Heart right ventricle (tissue), 16 donors: Measurements from ENCODE around the gene PSG6. TPM values are rescaled to one million over a fixed set of nuclear protein-coding genes. Genes with fewer than 3 reads are reported as not detected.
"Not testable (repeated sequence)": the region's sequence is repeated elsewhere in the genome, so short reads cannot be mapped to it uniquely, and the experiment has no call there.

Experiments used
- ATAC-seq, 8 donors: fragments of 200-7000 bp; cut with Tn5 transposase; one replicate each; pipeline ENCODE4 v1.9.1; 2020; ENCODE audit warnings: mild to moderate bottlenecking in 8 of 8, moderate library complexity in 8 of 8, moderate number of reproducible peaks in 1 of 8
- DNase-seq, 2 donors: peaks; one replicate each; pipeline ENCODE4 v3.0.0-alpha.2; 2020
- H3K27ac ChIP-seq, 10 donors: fragments of 200-600 bp; sonication (generic) in 2 of 10; one replicate each; pipeline versions ENCODE4 v1.5.0 to v1.8.0; 2020 to 2022; ENCODE audit warnings: mild to moderate bottlenecking in 3 of 10
- H3K27me3 ChIP-seq, 7 donors: fragments of 200-600 bp; one replicate each; pipeline ENCODE4 v1.8.0; 2021 to 2022; ENCODE audit warnings: mild to moderate bottlenecking in 2 of 7
- H3K36me3 ChIP-seq, 9 donors: fragments of 200-600 bp; sonication (generic) in 1 of 9; one replicate each; pipeline versions ENCODE4 v1.5.0 to v1.8.0; 2020 to 2022; ENCODE audit warnings: mild to moderate bottlenecking in 2 of 9
- H3K4me1 ChIP-seq, 9 donors: fragments of 200-600 bp; sonication (generic) in 1 of 9; one replicate each; pipeline versions ENCODE4 v1.5.0 to v1.8.0; 2020 to 2022; ENCODE audit warnings: mild to moderate bottlenecking in 4 of 9
- H3K4me3 ChIP-seq, 10 donors: fragments of 200-600 bp; sonication (generic) in 2 of 10; one replicate each; pipeline versions ENCODE4 v1.5.0 to v1.8.0; 2020 to 2022; ENCODE audit warnings: mild to moderate bottlenecking in 7 of 10, moderate library complexity in 2 of 10
- H3K9me3 ChIP-seq, 11 donors: fragments of 200-600 bp in 10 of 11; sonication (generic) in 2 of 11; one replicate each; pipeline versions ENCODE4 v1.5.0 to v1.8.0; 2013 to 2022; ENCODE audit warnings: mild to moderate bottlenecking in 2 of 11, control low read depth in 1 of 11, moderate library complexity in 1 of 11
- CTCF ChIP-seq, 9 donors: fragments of 200-600 bp; sonication (generic) in 2 of 9; IDR thresholded peaks; one replicate each; pipeline versions ENCODE4 v1.5.0 to v1.8.0; 2021 to 2022; ENCODE audit warnings: antibody characterized with exemption in 9 of 9, mild to moderate bottlenecking in 5 of 9, moderate library complexity in 1 of 9
- WGBS, 2 donors: extraction: QIAGEN DNeasy Blood & Tissue Kit; methylation state at CpG; one replicate each; pipeline ENCODE4 v1.1.7; 2013; ENCODE audit warnings: inconsistent platforms in 1 of 2; 5-methylcytosine and 5-hydroxymethylcytosine counted together
- intact Hi-C, 10 donors: fragments of 100-400 bp; cut with DNase I; formaldehyde crosslinking; loops; one replicate each; pipeline versions ENCODE4 v1.11.1 to v1.14.2; 2022
- long read RNA-seq, 3 donors: library from polyadenylated mRNA; unstranded; transcript quantifications; one replicate each; pipeline ENCODE4 v2.0.0, GENCODE V29; 2020 to 2021
- polyA plus RNA-seq, 2 donors: library from polyadenylated mRNA; stranded (reverse); fragments of 200-250 nt; gene quantifications; one replicate each; pipeline ENCODE4 v1.2.3, GENCODE V29; 2013
- total RNA-seq, 10 donors: library from RNA; stranded (reverse); fragmentation: NEBNext Ultra II Directional in 3 of 10; extraction: Animal tissue kit (Norgen Biotek cat#: 25700) in 3 of 10; gene quantifications; one replicate each; pipeline versions ENCODE4 v1.2.1 to v1.2.4, GENCODE V29; 2021 to 2023
- donor health status: Arrhythmogenic right ventricular cardiomyopathy.
- donor health status: ischemic (EF 13 %, LVEDD 7.1; RV severe dilation, severe dysfunction).
- donor health status: healthy with polysubstance abuse.
- donor health status: DM: no; HTN: yes; CAD: no.
- donor health status: DM: no; HTN: no; CAD: no.
- donor health status: ischemic (EF 25% LVEDD 6.9; RV normal size, moderate dysfunction).
- donor health status: ischemic (EF 25% LVEDD 5.7; RV mildly dilated, moderate dysfunction).
- donor health status: healthy.
- donor health status: DM: yes; HTN: yes; CAD: no.
- donor health status: Ischemic cardiomyopathy.
- donor health status: ischemic (EF 35%, LVEDD 5.7; RV mildly dilated, moderate dysfunction).
- donor health status: nonischemic (EF 11% LVEDD 7.7; RV severe dilation, severe dysfunction).
- donor health status: DM: yes; HTN: yes; CAD: no.
- donor health status: PGD.
- donor health status: ischemic (EF 29% LVEDD 5.4; RV normal size, mild dysfunction).
- donor health status: nonischemic (EF 23%, LVEDD 6.1; RV moderate dilation, normal function).

The PSG6 gene
- total RNA-seq, result not detected
- polyA plus RNA-seq, result not detected
- long read RNA-seq, donor 1, result 0 reads
- long read RNA-seq, donor 2, result 0 reads
- long read RNA-seq, donor 3, result 0 reads

GRCh38 chr19:42917634-42918033, at the start of gene PSG6:
PSG6 (minus strand) TSS chr19:42917894; CDS start chr19:42917792, 102 bp downstream.
- 69 to 78% methylated on average over 1 of the region's 1 CpG for WGBS, 2 donors
- H3K27ac ChIP-seq, H3K27me3 ChIP-seq, H3K4me3 ChIP-seq, ATAC-seq, intact Hi-C loops, H3K9me3 ChIP-seq, H3K36me3 ChIP-seq, H3K4me1 ChIP-seq, DNase-seq: not testable (repeated sequence)

GRCh38 chr19:42965176-42965575, 47.5 kb upstream of the PSG6 start:
- TF ChIP-seq CTCF (IDR thresholded peaks at IDR 0.05), result no peak
- no peak for DNase-seq
- intact Hi-C loops, result no loop called here
- Histone ChIP-seq H3K27ac (no peak overlapping the region), H3K4me1 (no peaks in the 10 kb centered on the region), H3K27me3 (no peaks in the 10 kb centered on the region), H3K9me3 (no peaks in the 10 kb centered on the region), H3K36me3 (no peaks in the 10 kb centered on the region), H3K4me3 (no peak overlapping the region)
- WGBS, 2 donors, result 80 to 82% methylated on average over 2 of the region's 2 CpGs
- no peak for ATAC-seq

GRCh38 chr19:42961119-42961518, 43.4 kb upstream of the PSG6 start:
- Histone ChIP-seq H3K4me1 (no peaks in the 10 kb centered on the region), H3K27ac (no peak overlapping the region), H3K9me3 (no peaks in the 10 kb centered on the region), H3K36me3 (no peaks in the 10 kb centered on the region), H3K27me3 (no peaks in the 10 kb centered on the region), H3K4me3 (no peak overlapping the region)
- ATAC-seq (no peak), DNase-seq (no peak)
- 86 to 89% methylated on average over 6 of the region's 6 CpGs for WGBS, 2 donors
- intact Hi-C loops, result no loop called here
- no peak for TF ChIP-seq CTCF (IDR thresholded peaks at IDR 0.05)

GRCh38 chr19:42952126-42952525, 34.4 kb upstream of the PSG6 start:
- H3K4me3 ChIP-seq, H3K27ac ChIP-seq, DNase-seq, H3K36me3 ChIP-seq, ATAC-seq, intact Hi-C loops, H3K4me1 ChIP-seq, H3K9me3 ChIP-seq, H3K27me3 ChIP-seq: not testable (repeated sequence)
- 60 to 62% methylated on average over 4 of the region's 4 CpGs for WGBS, 2 donors

GRCh38 chr19:42951476-42951875, 33.8 kb upstream of the PSG6 start:
- H3K27me3 ChIP-seq, H3K4me1 ChIP-seq, intact Hi-C loops, H3K36me3 ChIP-seq, H3K4me3 ChIP-seq, DNase-seq, H3K9me3 ChIP-seq, H3K27ac ChIP-seq, ATAC-seq: not testable (repeated sequence)
- 74 to 77% methylated on average over 2 of the region's 2 CpGs for WGBS, 2 donors

GRCh38 chr19:42942187-42942789, 24.6 kb upstream of the PSG6 start:
- intact Hi-C loops, result no loop called here
- H3K27ac ChIP-seq, result no peak overlapping the region
- H3K36me3 ChIP-seq, result no peaks in the 10 kb centered on the region
- no peak overlapping the region for H3K4me3 ChIP-seq
- peaks cover 0 to 14% (median 0%) of the 10 kb centered on the region in 7 donors for H3K27me3 ChIP-seq
- DNase-seq (no peak), ATAC-seq (no peak)
- no peaks in the 10 kb centered on the region for H3K4me1 ChIP-seq
- TF ChIP-seq CTCF (IDR thresholded peaks at IDR 0.05), result peak in 7 of 9 donors; percentile 34 to 56 (median 42)
- WGBS, 2 donors, result 29 to 35% methylated on average over 13 of the region's 13 CpGs
- no peaks in the 10 kb centered on the region for H3K9me3 ChIP-seq

- peaks cover 0 to 11% (median 0%) of the 10 kb centered on the region in 7 donors for H3K27me3 ChIP-seq
- ATAC-seq, intact Hi-C loops, H3K4me3 ChIP-seq, H3K27ac ChIP-seq, DNase-seq, H3K4me1 ChIP-seq, H3K9me3 ChIP-seq, H3K36me3 ChIP-seq: not testable (repeated sequence)
- WGBS, 2 donors, result 76 to 82% methylated on average over 3 of the region's 3 CpGs
Observed at GRCh38 chr19:42937107-42937506, 19.4 kb upstream of the PSG6 start, which contains the start of gene PSG7. PSG7 (minus strand) TSS chr19:42937207; CDS start chr19:42937076, 131 bp downstream.

GRCh38 chr19:42934726-42935125, 17.0 kb upstream of the PSG6 start:
- intact Hi-C loops, DNase-seq: not testable (repeated sequence)

GRCh38 chr19:42934183-42934582, 16.5 kb upstream of the PSG6 start:
- ATAC-seq, DNase-seq, intact Hi-C loops: not testable (repeated sequence)

More at GRCh38 chr19:42934726-42935125, 17.0 kb upstream of the PSG6 start:
- ATAC-seq, H3K27me3 ChIP-seq, H3K27ac ChIP-seq, H3K9me3 ChIP-seq, H3K4me3 ChIP-seq, H3K36me3 ChIP-seq, H3K4me1 ChIP-seq: not testable (repeated sequence)

More at GRCh38 chr19:42934183-42934582, 16.5 kb upstream of the PSG6 start:
- not testable (repeated sequence) for H3K27me3 ChIP-seq, H3K9me3 ChIP-seq, H3K4me1 ChIP-seq, H3K27ac ChIP-seq, H3K4me3 ChIP-seq, H3K36me3 ChIP-seq
